ENCODE measurements around the gene TCN2. TPM values are rescaled to one million over a fixed set of nuclear protein-coding genes. Genes with fewer than 3 reads are reported as not detected.

The TCN2 gene
- total and polyA plus RNA-seq, 7 donors: 5.5 to 11.7 (median 8.4) TPM

DNA sequence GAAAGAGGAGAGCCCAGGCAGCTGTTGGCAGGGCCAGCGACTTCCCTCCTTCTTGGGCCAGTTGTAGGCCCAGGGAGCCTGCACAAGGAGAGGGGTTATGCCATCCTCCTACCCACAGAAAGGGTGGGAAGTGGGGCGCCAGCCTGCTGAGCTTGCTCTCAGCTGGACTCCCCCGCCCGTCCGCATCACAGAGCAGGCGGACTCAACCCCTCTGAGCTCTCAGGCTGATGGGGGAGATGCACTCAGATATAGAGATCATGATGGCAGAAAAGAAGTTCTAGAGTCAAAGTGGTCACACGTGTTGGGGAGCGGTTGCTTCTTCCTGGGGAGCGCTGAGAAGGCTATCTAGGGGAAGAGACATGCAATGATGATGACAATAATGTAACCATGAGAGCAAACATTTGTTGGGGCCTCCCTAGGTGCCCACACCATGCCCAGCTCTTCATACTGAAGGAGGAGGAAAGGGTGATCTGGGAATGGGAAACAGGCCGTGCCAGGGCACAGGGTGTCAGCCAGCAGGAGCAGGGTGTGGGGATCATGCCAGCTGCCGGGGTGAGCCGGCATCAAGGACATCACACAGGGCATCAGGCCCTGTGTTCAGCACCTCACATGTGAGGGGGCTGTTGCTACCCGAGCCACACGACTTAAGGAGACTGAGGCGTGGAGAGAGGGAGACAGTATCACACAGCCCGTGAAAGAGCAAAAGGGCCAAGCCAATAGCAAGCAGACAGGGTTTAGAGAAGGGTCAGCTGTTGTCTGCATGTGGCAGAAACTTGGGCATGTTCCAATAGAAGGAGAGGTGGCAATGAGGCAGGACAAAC, 36.3 kb downstream of the TCN2 start:
- Histone ChIP-seq H3K9me3 (no peaks in the 10 kb centered on the region), H3K27ac (peak overlapping the region; percentile 85), H3K27me3 (ENCODE audit: insufficient read depth in 3 of 3, low read length in 2 of 3) (no peaks in the 10 kb centered on the region), H3K4me1 (peaks cover 46% of the 10 kb centered on the region), H3K4me3 (no peak overlapping the region), H3K36me3 (ENCODE audit: insufficient read depth in 1 of 2, low read depth in 1 of 2) (peaks cover 0 to 10% of the 10 kb centered on the region in 2 donors)
- TF ChIP-seq, protein P1, sequence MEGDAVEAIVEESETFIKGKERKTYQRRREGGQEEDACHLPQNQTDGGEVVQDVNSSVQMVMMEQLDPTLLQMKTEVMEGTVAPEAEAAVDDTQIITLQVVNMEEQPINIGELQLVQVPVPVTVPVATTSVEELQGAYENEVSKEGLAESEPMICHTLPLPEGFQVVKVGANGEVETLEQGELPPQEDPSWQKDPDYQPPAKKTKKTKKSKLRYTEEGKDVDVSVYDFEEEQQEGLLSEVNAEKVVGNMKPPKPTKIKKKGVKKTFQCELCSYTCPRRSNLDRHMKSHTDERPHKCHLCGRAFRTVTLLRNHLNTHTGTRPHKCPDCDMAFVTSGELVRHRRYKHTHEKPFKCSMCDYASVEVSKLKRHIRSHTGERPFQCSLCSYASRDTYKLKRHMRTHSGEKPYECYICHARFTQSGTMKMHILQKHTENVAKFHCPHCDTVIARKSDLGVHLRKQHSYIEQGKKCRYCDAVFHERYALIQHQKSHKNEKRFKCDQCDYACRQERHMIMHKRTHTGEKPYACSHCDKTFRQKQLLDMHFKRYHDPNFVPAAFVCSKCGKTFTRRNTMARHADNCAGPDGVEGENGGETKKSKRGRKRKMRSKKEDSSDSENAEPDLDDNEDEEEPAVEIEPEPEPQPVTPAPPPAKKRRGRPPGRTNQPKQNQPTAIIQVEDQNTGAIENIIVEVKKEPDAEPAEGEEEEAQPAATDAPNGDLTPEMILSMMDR (IDR thresholded peaks at IDR 0.05): no peak
- intact Hi-C loops (cut with DNase I): no loop called here
- 48 to 58% (median 55%) methylated on average over 16 of the region's 16 CpGs for WGBS, 3 donors
- peak in 1 of 2 donors; percentile 74 for DNase-seq
- peak; percentile 26 to 63 (median 51) for ATAC-seq

DNA sequence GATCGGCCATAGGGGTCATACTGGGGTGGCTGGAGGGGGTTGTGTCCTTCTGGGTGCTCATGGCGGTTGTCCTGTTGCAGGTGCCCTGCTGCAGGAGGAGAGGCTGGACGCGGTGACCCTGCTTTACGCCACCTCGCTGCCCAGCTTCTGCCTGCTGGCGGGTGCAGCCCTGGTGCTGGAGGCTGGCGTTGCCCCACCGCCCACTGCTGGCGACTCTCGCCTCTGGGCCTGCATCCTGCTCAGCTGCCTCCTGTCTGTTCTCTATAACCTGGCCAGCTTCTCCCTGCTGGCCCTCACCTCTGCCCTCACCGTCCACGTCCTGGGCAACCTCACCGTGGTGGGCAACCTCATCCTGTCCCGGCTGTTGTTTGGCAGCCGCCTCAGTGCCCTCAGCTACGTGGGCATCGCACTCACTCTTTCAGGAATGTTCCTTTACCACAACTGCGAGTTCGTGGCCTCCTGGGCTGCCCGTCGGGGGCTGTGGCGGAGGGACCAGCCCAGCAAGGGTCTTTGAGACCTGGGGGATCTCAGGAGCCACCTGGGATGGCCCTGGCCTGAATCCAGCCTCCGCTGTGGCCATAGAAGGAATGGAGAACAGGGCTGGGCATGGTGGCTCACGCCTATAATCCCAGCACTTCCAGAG, 39.7 kb downstream of the TCN2 start:
- Histone ChIP-seq H3K4me3 (no peak overlapping the region), H3K9me3 (no peaks in the 10 kb centered on the region), H3K27ac (no peak overlapping the region), H3K27me3 (ENCODE audit: insufficient read depth in 3 of 3, low read length in 2 of 3) (no peaks in the 10 kb centered on the region), H3K36me3 (ENCODE audit: insufficient read depth in 1 of 2, low read depth in 1 of 2) (peaks cover 0 to 10% of the 10 kb centered on the region in 2 donors), H3K4me1 (peaks cover 29% of the 10 kb centered on the region)
- ATAC-seq (no peak), DNase-seq (no peak)
- 80 to 87% (median 86%) methylated on average over 24 to 25 of the region's 25 CpGs for WGBS, 3 donors
- TF ChIP-seq, protein P1 (IDR thresholded peaks at IDR 0.05): no peak
- intact Hi-C loops (cut with DNase I): no loop called here

DNA sequence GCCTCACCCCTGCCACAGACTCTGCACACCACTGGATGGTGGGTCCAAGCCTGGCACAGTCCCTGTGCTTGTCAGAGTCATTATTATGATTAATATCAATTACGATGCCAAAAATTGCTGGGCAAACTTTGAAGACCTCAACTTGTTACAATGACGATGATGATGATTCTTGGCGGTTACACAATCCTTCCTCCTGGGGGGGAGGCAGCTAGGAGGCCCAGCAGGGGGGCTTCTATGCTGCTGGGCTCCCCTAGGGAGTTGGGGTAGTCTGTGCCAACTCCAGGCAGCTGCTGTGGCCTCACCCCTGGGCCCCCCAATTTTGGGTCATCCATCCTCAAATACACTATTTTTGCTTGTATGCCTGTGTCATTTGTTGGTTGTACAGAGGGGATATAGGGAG, 40.6 kb downstream of the TCN2 start:
- ATAC-seq (no peak), DNase-seq (no peak)
- no peak overlapping the region for H3K4me3 ChIP-seq
- H3K4me1 ChIP-seq: peaks cover 25% of the 10 kb centered on the region
- H3K9me3 ChIP-seq: no peaks in the 10 kb centered on the region
- H3K36me3 ChIP-seq (ENCODE audit: insufficient read depth in 1 of 2, low read depth in 1 of 2): peaks cover 0 to 10% of the 10 kb centered on the region in 2 donors
- intact Hi-C loops (cut with DNase I): no loop called here
- TF ChIP-seq, protein P1 (IDR thresholded peaks at IDR 0.05): no peak
- H3K27me3 ChIP-seq (ENCODE audit: insufficient read depth in 3 of 3, low read length in 2 of 3): no peaks in the 10 kb centered on the region
- 57 to 83% (median 61%) methylated on average over 3 of the region's 3 CpGs for WGBS, 3 donors
- H3K27ac ChIP-seq: no peak overlapping the region

DNA sequence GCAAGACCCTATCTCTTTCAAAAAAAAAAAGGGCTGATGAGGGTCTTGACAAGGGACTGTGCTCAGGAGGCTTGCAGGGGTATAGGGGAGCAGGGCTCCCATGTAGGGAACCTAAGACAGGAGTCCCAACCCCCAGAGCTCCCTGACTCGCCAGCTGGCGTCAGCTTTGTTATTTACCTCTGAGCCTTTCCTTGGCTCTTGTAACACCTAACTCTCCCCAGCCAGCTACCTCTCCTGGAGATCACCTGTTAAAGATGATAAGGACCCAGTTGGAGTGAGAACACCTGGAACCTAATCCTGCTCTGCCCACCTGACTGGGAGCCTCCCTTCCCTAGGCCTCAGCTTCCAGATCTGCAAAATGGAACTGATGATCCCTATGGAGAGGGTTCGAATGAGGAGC, 41.9 kb downstream of the TCN2 start:
- 89 to 98% (median 95%) methylated on average over 3 of the region's 3 CpGs for WGBS, 3 donors
- Histone ChIP-seq H3K27me3 (ENCODE audit: insufficient read depth in 3 of 3, low read length in 2 of 3) (no peaks in the 10 kb centered on the region), H3K4me3 (no peak overlapping the region), H3K27ac (no peak overlapping the region), H3K36me3 (ENCODE audit: insufficient read depth in 1 of 2, low read depth in 1 of 2) (peaks cover 0 to 10% of the 10 kb centered on the region in 2 donors), H3K4me1 (peaks cover 15% of the 10 kb centered on the region), H3K9me3 (no peaks in the 10 kb centered on the region)
- DNase-seq: no peak
- ATAC-seq: no peak
- TF ChIP-seq, protein P1 (IDR thresholded peaks at IDR 0.05): no peak
- intact Hi-C loops (cut with DNase I): no loop called here
